Psoas muscle (tissue), 8 donors: Measurements from ENCODE around the gene CD300C. TPM values are rescaled to one million over a fixed set of nuclear protein-coding genes. Genes with fewer than 3 reads are reported as not detected.

ENCODE experiments used
- ATAC-seq, 4 donors: fragments of 200-7000 bp; cut with Tn5 transposase; one replicate each; pipeline ENCODE4 v1.9.1; 2020; ENCODE audit warnings: moderate library complexity in 3 of 4, mild to moderate bottlenecking in 2 of 4
- DNase-seq, 2 donors: peaks; one replicate each; pipeline ENCODE4 v3.0.0-alpha.2; 2020
- H3K27ac ChIP-seq: fragments of 200-600 bp; one replicate; pipeline ENCODE4 v1.8.0; 2022
- H3K27me3 ChIP-seq, 3 donors: fragments of 200-600 bp in 1 of 3; one replicate each; pipeline versions ENCODE4 v1.6.1 to v1.8.0; 2013 to 2022; ENCODE audit warnings: low read length in 2 of 3, mild to moderate bottlenecking in 2 of 3, moderate library complexity in 1 of 3; ENCODE audit not compliant: insufficient read depth in 3 of 3
- H3K36me3 ChIP-seq, 2 donors: fragments of 200-600 bp in 1 of 2; one replicate each; pipeline versions ENCODE4 v1.6.1 to v1.8.0; 2013 to 2022; ENCODE audit warnings: low read depth in 1 of 2, mild to moderate bottlenecking in 1 of 2, moderate library complexity in 1 of 2; ENCODE audit not compliant: insufficient read depth in 1 of 2
- H3K4me1 ChIP-seq: fragments of 200-600 bp; one replicate; pipeline ENCODE4 v1.8.0; 2022
- H3K4me3 ChIP-seq: fragments of 200-600 bp; one replicate; pipeline ENCODE4 v1.8.0; 2022; ENCODE audit warnings: mild to moderate bottlenecking
- H3K9me3 ChIP-seq: fragments of 200-600 bp; one replicate; pipeline ENCODE4 v1.8.0; 2022
- WGBS, 3 donors: extraction: QIAGEN DNeasy Blood & Tissue Kit; methylation state at CpG; one replicate each; pipeline versions ENCODE4 v1.1.6 to v1.1.7; 2013; 5-methylcytosine and 5-hydroxymethylcytosine counted together
- intact Hi-C, 2 donors: fragments of 100-400 bp; cut with DNase I; formaldehyde crosslinking; loops; one replicate each; pipeline versions ENCODE4 v1.11.0 to v1.14.2; 2022
- polyA plus RNA-seq, 3 donors: library from polyadenylated mRNA; stranded (reverse); fragments of 200-250 nt; gene quantifications; one replicate each; pipeline ENCODE4 v1.2.3, GENCODE V29; 2013
- total RNA-seq, 4 donors: library from RNA; stranded (reverse); fragmentation: NEBNext Ultra II Directional in 2 of 4; extraction: Animal tissue kit (Norgen Biotek cat#: 25700) in 2 of 4; gene quantifications; one replicate each; pipeline versions ENCODE4 v1.2.1 to v1.2.4, GENCODE V29; 2021 to 2023
- TF ChIP-seq, protein P1 (sequence below): fragments of 200-600 bp; IDR thresholded peaks from one replicate; pipeline ENCODE4 v1.8.0; 2022; ENCODE audit warnings: antibody characterized with exemption
- donor health status: healthy with polysubstance abuse.
- donor health status: DM: no; HTN: no; CAD: no; lungs with moderate emphysema.
- donor health status: Bipolar disorder and iron deficiency.
- donor health status: healthy.
- donor health status: DM: yes; HTN: yes; CAD: no.
- donor health status: DM: no; HTN: no; CAD: no.
- donor health status: DM: no; HTN: no; CAD: no.
- donor health status: DM: yes; HTN: yes; CAD: no.

The CD300C gene
- total and polyA plus RNA-seq, 7 donors, result 0.03 to 0.44 (median 0.32) TPM

GRCh38 chr17:74585711-74586110, 39.8 kb upstream of the CD300C start:
- 47 to 70% (median 52%) methylated on average over 5 of the region's 5 CpGs for WGBS, 3 donors
- ATAC-seq (peak in 3 of 4 donors; percentile 70 to 79 (median 78)), DNase-seq (no peak)
- intact Hi-C loops, result no loop called here
- Histone ChIP-seq H3K36me3 (no peaks in the 10 kb centered on the region), H3K4me3 (no peak overlapping the region), H3K4me1 (peaks cover 9% of the 10 kb centered on the region), H3K27me3 (no peaks in the 10 kb centered on the region), H3K27ac (peak overlapping the region; percentile 36), H3K9me3 (no peaks in the 10 kb centered on the region)
- TF ChIP-seq, protein P1, sequence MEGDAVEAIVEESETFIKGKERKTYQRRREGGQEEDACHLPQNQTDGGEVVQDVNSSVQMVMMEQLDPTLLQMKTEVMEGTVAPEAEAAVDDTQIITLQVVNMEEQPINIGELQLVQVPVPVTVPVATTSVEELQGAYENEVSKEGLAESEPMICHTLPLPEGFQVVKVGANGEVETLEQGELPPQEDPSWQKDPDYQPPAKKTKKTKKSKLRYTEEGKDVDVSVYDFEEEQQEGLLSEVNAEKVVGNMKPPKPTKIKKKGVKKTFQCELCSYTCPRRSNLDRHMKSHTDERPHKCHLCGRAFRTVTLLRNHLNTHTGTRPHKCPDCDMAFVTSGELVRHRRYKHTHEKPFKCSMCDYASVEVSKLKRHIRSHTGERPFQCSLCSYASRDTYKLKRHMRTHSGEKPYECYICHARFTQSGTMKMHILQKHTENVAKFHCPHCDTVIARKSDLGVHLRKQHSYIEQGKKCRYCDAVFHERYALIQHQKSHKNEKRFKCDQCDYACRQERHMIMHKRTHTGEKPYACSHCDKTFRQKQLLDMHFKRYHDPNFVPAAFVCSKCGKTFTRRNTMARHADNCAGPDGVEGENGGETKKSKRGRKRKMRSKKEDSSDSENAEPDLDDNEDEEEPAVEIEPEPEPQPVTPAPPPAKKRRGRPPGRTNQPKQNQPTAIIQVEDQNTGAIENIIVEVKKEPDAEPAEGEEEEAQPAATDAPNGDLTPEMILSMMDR, result no peak

- no peak for DNase-seq
- peak in 3 of 4 donors; percentile 47 to 86 (median 55) for ATAC-seq
- Histone ChIP-seq H3K36me3 (no peaks in the 10 kb centered on the region), H3K27me3 (no peaks in the 10 kb centered on the region), H3K27ac (peak overlapping the region; percentile 4), H3K4me1 (peaks cover 9% of the 10 kb centered on the region), H3K9me3 (no peaks in the 10 kb centered on the region), H3K4me3 (no peak overlapping the region)
- 40 to 68% (median 60%) methylated on average over 14 of the region's 14 CpGs for whole genome bisulfite sequencing, 3 donors
- TF ChIP-seq, protein P1, result no peak
- intact Hi-C loops, result no loop called here
These were observed 38.6 kb upstream of the CD300C start for GRCh38 chr17:74584292-74585060.

DNA sequence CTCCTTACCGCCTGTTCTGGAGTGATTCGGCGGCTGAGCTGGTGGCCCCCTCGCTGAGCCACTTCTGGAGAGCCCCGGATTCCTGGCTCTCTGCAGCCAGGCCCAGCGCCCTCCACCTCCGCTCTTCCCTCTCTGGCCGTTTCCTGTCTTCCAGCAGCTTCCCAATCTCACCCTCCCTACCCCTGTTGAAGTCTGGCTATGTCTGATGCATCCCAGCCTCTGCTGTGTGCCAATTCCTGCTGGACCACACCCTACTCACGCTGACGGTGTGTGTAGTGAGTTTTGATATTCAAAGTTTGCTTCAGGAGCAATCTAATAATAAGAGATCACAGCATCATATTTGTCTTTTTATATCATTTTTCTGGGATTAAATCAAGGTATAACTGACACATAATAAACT, 36.7 kb upstream of the CD300C start:
- Histone ChIP-seq H3K36me3 (no peaks in the 10 kb centered on the region), H3K9me3 (no peaks in the 10 kb centered on the region), H3K27ac (no peak overlapping the region), H3K4me3 (no peak overlapping the region), H3K27me3 (peaks cover 0 to 7% (median 0%) of the 10 kb centered on the region in 3 donors), H3K4me1 (peaks cover 9% of the 10 kb centered on the region)
- intact Hi-C loops, result no loop called here
- TF ChIP-seq, protein P1, result no peak
- 70 to 75% (median 73%) methylated on average over 10 of the region's 10 CpGs for WGBS, 3 donors
- DNase-seq (no peak), ATAC-seq (no peak)

GRCh38 chr17:74579900-74580299, 34.0 kb upstream of the CD300C start:
- intact Hi-C loops, result no loop called here
- peaks cover 0 to 7% (median 0%) of the 10 kb centered on the region in 3 donors for H3K27me3 ChIP-seq
- ATAC-seq, result no peak
- no peaks in the 10 kb centered on the region for H3K36me3 ChIP-seq
- H3K4me1 ChIP-seq, result no peaks in the 10 kb centered on the region
- 49 to 68% (median 62%) methylated on average over 6 to 7 of the region's 7 CpGs for WGBS, 3 donors
- DNase-seq, result no peak
- no peaks in the 10 kb centered on the region for H3K9me3 ChIP-seq
- TF ChIP-seq, protein P1, result no peak
- H3K27ac ChIP-seq, result no peak overlapping the region
- no peak overlapping the region for H3K4me3 ChIP-seq
